Measurements from ENCODE around the gene BLOC1S3. TPM values are rescaled to one million over a fixed set of nuclear protein-coding genes. Genes with fewer than 3 reads are reported as not detected.

Gene BLOC1S3
- polyA plus RNA-seq, 1 experiment = 7.0 TPM

DNA sequence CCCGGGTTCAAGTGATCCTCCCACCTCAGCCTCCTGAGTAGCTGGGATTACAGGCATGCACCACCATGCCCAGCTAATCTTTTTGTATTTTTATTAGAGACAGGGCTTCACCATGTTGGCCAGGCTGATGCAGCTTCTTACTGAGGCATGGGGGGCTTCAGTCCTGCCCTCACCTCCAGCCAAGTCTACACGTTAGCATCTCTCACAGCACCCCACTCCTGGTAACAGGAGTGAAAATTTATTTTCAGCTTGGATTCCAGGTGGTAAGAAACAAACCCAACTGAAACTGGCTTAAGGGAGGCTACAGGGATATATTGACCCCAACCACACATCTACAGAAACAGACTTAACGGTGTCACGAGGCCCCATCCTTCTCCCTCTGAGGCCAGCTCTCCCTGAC lies 28.4 kb upstream of the BLOC1S3 start:
- Histone ChIP-seq H3K4me3 (ENCODE audit: low read depth, low read length) (no peak overlapping the region), H3K27ac (ENCODE audit: low read depth, low read length) (no peak overlapping the region), H3K9me3 (ENCODE audit: control insufficient read depth, insufficient read depth, low read length) (peaks cover 5% of the 10 kb centered on the region; the same call in 1 of the 2 replicates), H3K27me3 (ENCODE audit: control insufficient read depth, insufficient read depth, low read length) (peaks cover 11% of the 10 kb centered on the region)
- no peak for DNase-seq (ENCODE audit: low read depth, low spot score)
- TF ChIP-seq, protein P1, sequence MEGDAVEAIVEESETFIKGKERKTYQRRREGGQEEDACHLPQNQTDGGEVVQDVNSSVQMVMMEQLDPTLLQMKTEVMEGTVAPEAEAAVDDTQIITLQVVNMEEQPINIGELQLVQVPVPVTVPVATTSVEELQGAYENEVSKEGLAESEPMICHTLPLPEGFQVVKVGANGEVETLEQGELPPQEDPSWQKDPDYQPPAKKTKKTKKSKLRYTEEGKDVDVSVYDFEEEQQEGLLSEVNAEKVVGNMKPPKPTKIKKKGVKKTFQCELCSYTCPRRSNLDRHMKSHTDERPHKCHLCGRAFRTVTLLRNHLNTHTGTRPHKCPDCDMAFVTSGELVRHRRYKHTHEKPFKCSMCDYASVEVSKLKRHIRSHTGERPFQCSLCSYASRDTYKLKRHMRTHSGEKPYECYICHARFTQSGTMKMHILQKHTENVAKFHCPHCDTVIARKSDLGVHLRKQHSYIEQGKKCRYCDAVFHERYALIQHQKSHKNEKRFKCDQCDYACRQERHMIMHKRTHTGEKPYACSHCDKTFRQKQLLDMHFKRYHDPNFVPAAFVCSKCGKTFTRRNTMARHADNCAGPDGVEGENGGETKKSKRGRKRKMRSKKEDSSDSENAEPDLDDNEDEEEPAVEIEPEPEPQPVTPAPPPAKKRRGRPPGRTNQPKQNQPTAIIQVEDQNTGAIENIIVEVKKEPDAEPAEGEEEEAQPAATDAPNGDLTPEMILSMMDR (IDR thresholded peaks at IDR 0.05; ENCODE audit: low read depth, low read length) = no peak
- ChIA-PET CTCF (interaction anchor here (1.4 kb wide), 1 partner anchor 24 kb away, joined by 3 read pairs; no protein-coding TSS in a partner anchor), POLR2A (interaction anchor here (1.0 kb wide), 1 partner anchor 58 kb away, joined by 4 read pairs; no protein-coding TSS in a partner anchor)

DNA sequence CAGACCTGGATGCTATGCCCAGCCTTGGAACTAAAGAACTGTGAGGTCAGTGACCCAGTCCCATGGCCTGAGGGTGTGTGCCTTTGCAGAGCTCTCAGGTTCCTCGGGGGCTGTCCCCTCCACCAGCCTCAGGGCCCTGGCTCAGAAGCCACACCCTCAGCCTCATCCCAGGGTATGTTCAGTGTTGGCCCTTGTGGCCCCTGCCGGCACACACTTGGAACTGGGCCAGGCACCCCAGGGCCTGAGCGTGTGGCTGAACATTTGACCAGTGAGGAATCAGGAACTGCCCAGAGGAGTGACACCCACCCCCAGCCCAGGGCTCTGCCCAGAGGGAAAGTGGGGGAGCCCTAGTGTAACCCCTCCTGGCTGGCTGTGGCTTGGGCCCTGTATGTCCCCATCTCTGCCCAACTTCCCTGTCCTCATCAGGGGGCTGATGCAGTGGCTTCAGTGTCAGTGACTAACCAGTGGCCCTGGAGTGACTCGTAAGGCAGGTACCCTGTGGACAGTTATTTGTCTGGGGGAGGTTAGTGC lies 27.8 kb upstream of the BLOC1S3 start:
- POLR2A ChIA-PET = no interaction called here
- TF ChIP-seq, protein P1 (IDR thresholded peaks at IDR 0.05; ENCODE audit: low read depth, low read length) = no peak

DNA sequence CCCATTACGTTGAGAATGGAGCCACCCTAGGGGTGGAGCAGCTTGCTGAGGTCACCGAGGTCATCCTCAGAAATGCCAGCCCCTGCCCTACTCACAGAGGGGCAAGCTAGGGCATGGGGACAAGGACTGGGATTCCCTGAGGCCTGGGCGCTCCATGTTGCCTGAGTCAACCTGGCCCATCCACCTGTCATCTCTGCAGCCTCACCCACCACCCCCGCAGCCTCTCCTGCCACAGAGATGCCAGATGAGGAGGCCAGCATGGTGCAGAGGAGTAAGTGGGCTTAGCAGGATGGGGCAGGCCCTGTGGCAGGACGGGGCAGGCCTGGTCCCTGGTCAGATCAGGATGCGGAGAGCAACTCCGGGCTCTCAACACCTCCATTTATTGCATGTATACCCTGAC lies 27.3 kb upstream of the BLOC1S3 start:
- no peak for DNase-seq (ENCODE audit: low read depth, low spot score)
- TF ChIP-seq, protein P1 (IDR thresholded peaks at IDR 0.05; ENCODE audit: low read depth, low read length) = no peak
- Histone ChIP-seq H3K9me3 (ENCODE audit: control insufficient read depth, insufficient read depth, low read length) (peaks cover 5% of the 10 kb centered on the region; the same call in 1 of the 2 replicates), H3K27ac (ENCODE audit: low read depth, low read length) (no peak overlapping the region), H3K4me3 (ENCODE audit: low read depth, low read length) (no peak overlapping the region), H3K27me3 (ENCODE audit: control insufficient read depth, insufficient read depth, low read length) (peaks cover 13% of the 10 kb centered on the region)
- ChIA-PET CTCF (no interaction called here), POLR2A (interaction anchor here (2.3 kb wide), 1 partner anchor 27 kb away, joined by 8 read pairs; the partner anchor contains the start of genes BLOC1S3 and TRAPPC6A)

More for the DNA sequence above, 27.8 kb upstream of the BLOC1S3 start:
- Histone ChIP-seq H3K27me3 (ENCODE audit: control insufficient read depth, insufficient read depth, low read length) (peaks cover 11% of the 10 kb centered on the region), H3K9me3 (ENCODE audit: control insufficient read depth, insufficient read depth, low read length) (peaks cover 5% of the 10 kb centered on the region; the same call in 1 of the 2 replicates), H3K27ac (ENCODE audit: low read depth, low read length) (no peak overlapping the region), H3K4me3 (ENCODE audit: low read depth, low read length) (no peak overlapping the region)
- no peak for DNase-seq (ENCODE audit: low read depth, low spot score)
- CTCF ChIA-PET = interaction anchor here (1.4 kb wide), 1 partner anchor 25 kb away, joined by 3 read pairs; no protein-coding TSS in a partner anchor

DNA sequence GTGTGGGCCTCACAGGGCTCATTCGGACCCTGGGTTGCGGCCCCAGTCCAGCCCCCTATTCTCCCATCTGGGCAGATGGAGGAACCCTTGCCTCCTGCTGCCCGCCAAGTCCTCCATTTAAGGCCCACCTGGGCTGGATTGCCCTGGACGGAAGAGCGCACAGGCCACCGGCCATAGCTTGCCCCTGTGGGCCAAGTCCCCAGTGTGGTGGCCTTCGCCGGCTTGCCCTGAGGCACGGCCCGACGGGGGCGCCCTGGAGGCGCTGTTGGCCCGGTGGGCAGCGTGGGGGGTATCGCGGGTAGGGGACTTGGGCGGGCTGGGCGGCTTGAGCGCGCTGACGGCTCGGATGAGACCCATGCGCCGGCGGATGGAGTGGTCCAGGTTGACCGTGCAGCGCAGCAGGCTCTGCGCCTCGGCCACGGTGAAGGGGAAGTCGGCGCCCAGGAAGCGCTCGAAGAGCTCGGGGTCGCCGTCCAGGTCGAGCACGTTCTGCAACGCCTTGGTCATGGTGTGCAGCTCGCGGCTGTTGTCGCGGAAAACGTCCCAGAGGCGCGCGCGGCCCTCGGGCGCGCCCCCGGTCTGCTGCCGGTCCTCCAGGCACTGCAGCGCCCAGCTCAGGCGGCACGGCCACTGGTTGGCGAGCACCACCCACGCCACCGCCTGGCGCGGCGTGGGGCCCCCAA lies 26.6 kb upstream of the BLOC1S3 start:
- Histone ChIP-seq H3K9me3 (ENCODE audit: control insufficient read depth, insufficient read depth, low read length) (peaks cover 5% of the 10 kb centered on the region; the same call in 1 of the 2 replicates), H3K4me3 (ENCODE audit: low read depth, low read length) (peak overlapping the region; percentile 25; the same call in 1 of the 2 replicates), H3K27me3 (ENCODE audit: control insufficient read depth, insufficient read depth, low read length) (peaks cover 14% of the 10 kb centered on the region), H3K27ac (ENCODE audit: low read depth, low read length) (no peak overlapping the region)
- TF ChIP-seq, protein P1 (IDR thresholded peaks at IDR 0.05; ENCODE audit: low read depth, low read length) = no peak
- CTCF ChIA-PET = no interaction called here
- no peak for DNase-seq (ENCODE audit: low read depth, low spot score)
- POLR2A ChIA-PET = interaction anchor here (0.7 to 2.3 kb wide), 2 partner anchors 26 to 324 kb away, joined by 3 to 8 read pairs; partner anchors contain the start of genes BLOC1S3 and TRAPPC6A

Measured in AG04450 (cell line).